Colon (tissue), 2 donors: ENCODE measurements around the gene DBNDD1.
"Not testable (repeated sequence)": the region's sequence is repeated elsewhere in the genome, so short reads cannot be mapped to it uniquely, and the experiment has no call there.

Experiments
- FAIRE-seq: peaks from 2 replicates; lab custom pipeline; 2012; peaks lifted over from hg19 to GRCh38; lab: Jason Lieb, UNC
- donor health status: control.
- donor health status: control.

The DBNDD1 gene

GRCh38 chr16:90011508-90011819 lies 7.8 kb downstream of the DBNDD1 start:
- FAIRE-seq = no peak

DNA sequence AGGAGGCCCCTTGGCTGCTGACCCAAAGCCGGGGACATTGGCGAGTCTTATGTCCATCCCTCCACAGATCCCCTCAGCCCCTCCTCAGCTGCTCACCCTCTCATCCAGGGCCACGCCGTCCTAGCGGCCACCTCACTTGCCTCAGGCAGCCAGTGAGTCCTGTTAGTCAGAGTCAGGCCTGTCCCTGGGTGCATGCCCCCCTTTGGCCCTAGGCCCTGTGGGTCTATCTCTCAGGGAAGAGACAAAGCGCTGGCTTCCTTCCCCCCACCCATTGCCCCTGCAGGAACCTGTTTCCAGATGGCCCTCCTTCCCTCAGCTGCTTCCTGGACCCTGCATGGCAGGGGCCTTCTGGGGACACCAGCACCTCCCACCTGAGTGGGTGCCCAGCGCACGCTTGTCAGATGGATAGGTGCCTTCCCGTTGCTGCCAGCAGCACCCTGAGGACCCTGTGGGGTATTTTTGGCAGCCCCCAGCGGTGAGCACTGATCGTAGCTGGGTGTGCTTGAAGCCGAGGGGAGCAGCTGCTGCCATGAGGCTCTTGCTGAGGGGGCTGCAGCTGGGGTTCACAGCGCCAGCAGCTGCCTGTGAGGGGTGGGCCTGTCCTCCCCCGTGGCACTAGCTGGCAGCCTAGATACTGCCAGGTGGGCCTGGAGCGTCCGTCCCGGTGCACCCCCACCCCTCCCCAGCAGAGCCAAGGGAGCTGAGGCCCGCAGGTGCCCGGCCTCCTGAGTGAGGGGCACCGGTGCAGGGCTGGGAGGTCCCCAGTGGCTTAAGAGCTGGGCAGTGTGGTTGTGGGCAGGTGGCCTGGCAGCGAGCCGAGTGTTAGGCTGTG lies 8.4 kb downstream of the DBNDD1 start:
- FAIRE-seq = no peak

GRCh38 chr16:90009172-90009899 lies 9.9 kb downstream of the DBNDD1 start:
- FAIRE-seq = no peak

DNA sequence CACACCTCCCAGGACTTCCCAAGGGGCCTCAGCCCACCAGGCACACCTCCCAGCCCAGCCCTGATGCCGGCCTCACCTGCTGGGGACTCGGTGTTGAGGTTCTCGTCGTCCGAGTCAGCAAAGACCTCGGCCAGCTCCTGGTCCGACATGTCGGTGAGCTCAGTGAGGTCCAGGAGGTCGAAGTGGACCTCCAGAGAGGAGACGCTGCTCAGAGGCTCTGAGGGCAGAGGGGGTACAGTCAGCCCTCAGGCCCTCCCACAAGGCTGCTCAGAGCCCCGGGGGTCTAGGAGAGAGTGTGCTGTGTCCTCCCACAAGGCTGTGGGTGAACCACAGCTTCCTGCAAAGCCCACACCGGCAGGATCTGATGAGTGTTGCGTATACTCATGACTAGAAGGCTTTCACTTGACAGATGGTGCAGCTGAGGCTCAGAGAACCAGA lies 10.5 kb downstream of the DBNDD1 start:
- no peak for FAIRE-seq

DNA sequence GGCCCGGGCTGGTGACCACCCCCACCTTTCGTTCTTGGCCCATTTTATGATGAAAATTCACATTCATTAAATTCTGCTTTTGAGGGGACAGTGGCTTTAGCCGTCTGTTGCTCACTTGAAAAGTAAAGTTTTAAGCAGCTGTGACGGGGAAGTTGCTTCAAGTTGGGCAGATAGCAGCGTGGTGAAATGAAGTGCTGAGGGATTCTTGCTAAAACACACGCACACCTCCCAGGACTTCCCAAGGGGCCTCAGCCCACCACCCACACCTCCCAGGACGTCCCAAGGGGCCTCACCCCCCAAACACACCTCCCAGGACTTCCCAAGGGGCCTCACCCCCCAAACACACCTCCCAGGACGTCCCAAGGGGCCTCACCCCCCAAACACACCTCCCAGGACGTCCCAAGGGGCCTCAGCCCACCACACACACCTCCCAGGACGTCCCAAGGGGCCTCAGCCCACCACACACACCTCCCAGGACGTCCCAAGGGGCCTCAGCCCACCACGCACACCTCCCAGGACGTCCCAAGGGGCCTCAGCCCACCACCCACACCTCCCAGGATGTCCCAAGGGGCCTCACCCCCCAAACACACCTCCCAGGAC lies 11.5 kb downstream of the DBNDD1 start:
- not testable (repeated sequence) for FAIRE-seq

DNA sequence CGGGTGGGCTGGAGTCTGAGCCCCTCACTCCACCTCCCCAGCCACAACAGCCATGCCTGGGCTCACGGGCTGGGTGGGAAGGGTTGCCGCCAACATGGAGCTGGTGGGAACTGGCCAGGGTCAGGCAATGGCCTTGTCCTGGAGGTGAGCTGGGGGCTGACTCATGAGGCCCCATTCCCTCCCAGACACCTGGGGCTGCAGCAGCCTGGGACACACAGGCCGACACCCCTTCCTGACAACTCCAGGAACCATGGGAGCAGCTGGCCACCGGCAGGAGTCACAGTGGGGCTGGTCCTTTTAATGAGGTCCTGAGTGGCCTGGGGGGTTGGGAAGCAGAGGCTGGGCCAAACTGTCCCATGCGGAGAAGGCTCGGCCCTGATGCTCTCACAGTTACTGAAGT lies 12.2 kb downstream of the DBNDD1 start:
- FAIRE-seq = no peak

- no peak for FAIRE-seq
Measured at GRCh38 chr16:90005956-90006663, 13.1 kb downstream of the DBNDD1 start.

- no peak for FAIRE-seq
Measured at GRCh38 chr16:90004577-90004976, 14.7 kb downstream of the DBNDD1 start.

GRCh38 chr16:90002759-90003158 lies 16.5 kb downstream of the DBNDD1 start:
- FAIRE-seq = no peak

- no peak for FAIRE-seq
Measured at GRCh38 chr16:90001761-90002503, 17.3 kb downstream of the DBNDD1 start.

GRCh38 chr16:90000733-90001427 lies 18.4 kb downstream of the DBNDD1 start:
- FAIRE-seq = no peak

- FAIRE-seq = no peak
Measured at GRCh38 chr16:89999831-90000574, 19.3 kb downstream of the DBNDD1 start.

- no peak for FAIRE-seq
Measured at GRCh38 chr16:89996178-89996489, 23.1 kb downstream of the DBNDD1 start.

DNA sequence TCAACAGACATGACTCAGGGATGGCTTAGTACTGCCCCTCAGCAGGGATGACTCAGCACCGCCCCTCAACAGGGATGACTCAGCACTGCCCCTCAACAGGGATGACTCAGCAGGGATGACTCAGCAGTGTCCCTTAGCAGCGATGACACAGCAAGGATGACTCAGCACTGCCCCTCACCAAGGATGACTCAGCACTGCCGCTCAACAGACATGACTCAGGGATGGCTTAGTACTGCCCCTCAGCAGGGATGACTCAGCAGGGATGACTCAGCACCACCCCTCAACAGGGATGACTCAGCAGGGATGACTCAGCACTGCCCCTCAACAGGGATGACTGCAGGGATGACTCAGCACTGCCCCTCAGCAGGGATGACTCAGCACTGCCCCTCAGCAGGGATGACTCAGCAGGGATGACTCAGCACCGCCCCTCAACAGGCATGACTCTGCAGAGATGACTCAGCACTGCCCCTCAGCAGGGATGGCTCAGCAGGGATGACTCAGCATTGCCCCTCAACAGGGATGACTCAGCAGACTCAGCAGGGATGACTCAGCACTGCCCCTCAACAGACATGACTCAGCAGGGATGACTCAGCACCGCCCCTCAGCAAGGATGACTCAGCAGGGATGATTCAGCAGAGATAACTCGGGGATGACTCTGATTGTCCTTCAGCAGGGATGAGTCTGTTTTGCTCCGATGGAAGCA lies 23.6 kb downstream of the DBNDD1 start:
- FAIRE-seq = not testable (repeated sequence)

DNA sequence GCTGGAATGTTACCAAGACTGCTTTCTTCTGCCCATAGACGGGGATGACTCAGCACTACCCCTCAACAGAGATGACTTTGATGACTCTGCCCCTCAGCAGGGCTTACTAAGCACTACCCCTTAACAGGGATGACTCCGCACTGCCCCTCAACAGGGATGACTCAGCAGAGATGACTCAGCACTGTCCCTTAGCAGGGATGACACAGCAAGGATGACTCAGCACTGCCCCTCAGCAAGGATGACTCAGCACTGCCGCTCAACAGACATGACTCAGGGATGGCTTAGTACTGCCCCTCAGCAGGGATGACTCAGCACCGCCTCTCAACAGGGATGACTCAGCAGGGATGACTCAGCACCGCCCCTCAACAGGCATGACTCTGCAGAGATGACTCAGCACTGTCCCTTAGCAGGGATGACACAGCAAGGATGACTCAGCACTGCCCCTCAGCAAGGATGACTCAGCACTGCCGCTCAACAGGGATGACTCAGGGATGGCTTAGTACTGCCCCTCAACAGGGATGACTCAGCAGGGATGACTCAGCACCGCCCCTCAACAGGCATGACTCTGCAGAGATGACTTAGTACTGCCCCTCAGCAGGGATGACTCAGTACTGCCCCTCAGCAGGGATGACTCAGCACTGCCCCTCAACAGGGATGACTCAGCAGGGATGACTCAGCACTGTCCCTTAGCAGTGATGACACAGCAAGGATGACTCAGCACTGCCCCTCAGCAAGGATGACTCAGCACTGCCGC lies 24.4 kb downstream of the DBNDD1 start:
- not testable (repeated sequence) for FAIRE-seq

- FAIRE-seq = no peak
Measured at GRCh38 chr16:89994389-89994720, 24.9 kb downstream of the DBNDD1 start.

- FAIRE-seq = no peak
Measured at GRCh38 chr16:89993971-89994370, 25.3 kb downstream of the DBNDD1 start.

GRCh38 chr16:89993377-89993776 lies 25.9 kb downstream of the DBNDD1 start:
- no peak for FAIRE-seq

GRCh38 chr16:89990799-89991198 lies 28.5 kb downstream of the DBNDD1 start:
- FAIRE-seq = no peak
